Measurements from ENCODE around the gene FRMD1.

The FRMD1 gene

DNA sequence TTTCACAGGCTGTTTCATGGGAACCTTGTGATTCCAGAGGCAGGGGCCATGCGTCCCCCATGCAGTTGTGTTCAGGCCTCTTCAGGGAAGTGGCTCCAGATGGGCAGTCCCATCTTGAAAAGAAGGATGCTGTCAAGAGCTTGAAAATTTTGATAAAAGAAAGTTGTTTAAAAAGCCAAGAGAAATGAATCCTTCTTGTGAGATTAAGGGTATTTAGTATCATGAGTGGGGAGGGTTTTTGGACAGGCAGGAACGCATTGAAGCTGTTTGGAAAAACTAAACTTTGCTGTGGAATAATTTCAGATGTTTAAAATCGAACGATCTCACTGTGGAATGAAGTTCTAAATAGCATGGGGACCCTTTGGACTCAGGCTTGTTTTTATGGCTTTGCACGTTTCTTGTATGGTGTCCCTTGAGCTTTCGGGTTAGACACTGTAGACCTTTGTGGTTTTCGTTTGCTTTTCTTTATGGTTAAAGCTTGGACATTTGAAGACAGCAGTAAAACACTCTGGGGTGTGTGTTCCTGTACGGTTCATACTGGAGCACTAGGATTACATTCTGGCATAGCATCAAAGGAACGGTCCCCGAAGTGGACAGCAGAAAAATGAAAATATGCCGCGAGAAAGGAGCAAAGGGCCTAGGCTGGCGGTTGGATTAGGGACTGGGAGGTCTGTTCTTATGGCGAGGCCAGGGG, 63.4 kb downstream of the FRMD1 start:
- H3K27ac ChIP-seq: no peak overlapping the region
- TF ChIP-seq, protein P1, sequence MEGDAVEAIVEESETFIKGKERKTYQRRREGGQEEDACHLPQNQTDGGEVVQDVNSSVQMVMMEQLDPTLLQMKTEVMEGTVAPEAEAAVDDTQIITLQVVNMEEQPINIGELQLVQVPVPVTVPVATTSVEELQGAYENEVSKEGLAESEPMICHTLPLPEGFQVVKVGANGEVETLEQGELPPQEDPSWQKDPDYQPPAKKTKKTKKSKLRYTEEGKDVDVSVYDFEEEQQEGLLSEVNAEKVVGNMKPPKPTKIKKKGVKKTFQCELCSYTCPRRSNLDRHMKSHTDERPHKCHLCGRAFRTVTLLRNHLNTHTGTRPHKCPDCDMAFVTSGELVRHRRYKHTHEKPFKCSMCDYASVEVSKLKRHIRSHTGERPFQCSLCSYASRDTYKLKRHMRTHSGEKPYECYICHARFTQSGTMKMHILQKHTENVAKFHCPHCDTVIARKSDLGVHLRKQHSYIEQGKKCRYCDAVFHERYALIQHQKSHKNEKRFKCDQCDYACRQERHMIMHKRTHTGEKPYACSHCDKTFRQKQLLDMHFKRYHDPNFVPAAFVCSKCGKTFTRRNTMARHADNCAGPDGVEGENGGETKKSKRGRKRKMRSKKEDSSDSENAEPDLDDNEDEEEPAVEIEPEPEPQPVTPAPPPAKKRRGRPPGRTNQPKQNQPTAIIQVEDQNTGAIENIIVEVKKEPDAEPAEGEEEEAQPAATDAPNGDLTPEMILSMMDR (conservative IDR thresholded peaks at IDR 0.05): no peak

DNA sequence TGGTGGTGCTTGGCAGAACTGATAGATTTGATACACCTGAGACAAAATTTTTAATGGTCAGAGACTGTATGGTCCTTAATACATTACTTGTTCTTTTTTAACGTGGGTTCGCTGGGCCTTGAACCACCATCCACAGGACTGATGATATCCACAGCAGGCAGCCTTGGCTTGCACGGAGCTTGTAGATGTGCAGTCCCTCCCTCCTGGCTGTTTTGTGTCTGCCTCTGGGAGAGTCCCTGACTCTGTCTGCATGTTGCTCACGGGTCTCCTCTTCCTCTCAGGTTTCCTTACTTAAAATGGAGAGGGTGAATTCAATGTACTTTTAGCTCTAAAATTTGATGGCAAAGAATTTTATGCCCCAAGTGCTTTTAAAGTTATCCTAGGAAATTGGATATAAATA, 64.0 kb downstream of the FRMD1 start:
- TF ChIP-seq, protein P1 (conservative IDR thresholded peaks at IDR 0.05): no peak
- H3K27ac ChIP-seq: no peak overlapping the region

DNA sequence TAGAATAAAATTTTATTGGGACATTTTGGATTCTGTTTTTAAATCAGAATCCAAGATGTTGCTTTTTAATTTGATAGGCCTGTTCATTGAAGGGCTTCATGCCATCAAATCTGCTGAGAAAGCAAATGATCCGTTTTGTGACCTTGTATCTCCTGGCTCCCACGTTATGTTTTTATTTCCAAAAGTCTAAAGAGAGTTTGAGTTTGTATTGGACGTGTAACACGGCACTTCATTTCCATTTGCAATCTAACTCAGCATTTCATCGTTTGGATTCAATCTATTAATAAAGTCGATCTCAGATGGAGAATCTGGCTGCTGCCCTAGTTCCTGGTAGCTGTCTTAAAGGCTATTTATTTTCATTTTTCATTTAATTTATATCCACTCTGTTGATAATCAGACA, 64.6 kb downstream of the FRMD1 start:
- TF ChIP-seq, protein P1 (conservative IDR thresholded peaks at IDR 0.05): no peak
- no peak overlapping the region for H3K27ac ChIP-seq

DNA sequence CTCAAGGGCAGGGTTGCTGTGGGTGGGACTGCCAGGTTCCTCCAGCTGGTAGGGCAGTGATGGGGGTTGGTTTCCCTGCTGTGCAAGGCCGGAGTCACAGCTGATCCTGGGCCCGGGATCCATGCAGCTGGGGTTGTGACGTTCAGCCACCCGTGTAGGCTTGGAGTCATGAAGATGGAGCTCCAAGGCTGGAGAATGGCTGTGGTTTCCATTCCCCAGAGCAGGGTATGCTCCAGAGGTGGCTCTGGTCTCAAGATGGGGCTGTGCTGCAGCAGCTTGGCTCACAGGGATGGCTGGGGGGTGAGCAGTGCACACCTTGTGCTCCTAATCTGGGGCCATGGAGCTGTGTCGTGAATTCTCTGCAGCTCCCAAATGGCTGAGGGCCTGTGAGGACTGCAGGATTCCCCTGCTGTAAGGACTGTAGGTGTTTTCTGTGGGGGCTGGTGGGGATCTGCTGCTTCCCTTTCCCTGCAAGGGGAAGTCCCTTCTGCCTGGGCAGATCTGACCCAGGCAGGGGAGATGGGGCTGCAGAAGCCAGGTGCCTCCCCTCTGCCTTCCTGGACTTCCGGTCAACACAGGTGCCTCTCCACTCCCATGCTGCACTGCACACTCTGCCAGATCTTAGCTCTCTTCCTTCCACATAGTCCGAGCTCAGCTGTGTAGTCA, 65.6 kb downstream of the FRMD1 start:
- H3K27ac ChIP-seq: no peak overlapping the region
- TF ChIP-seq, protein P1 (conservative IDR thresholded peaks at IDR 0.05): no peak

DNA sequence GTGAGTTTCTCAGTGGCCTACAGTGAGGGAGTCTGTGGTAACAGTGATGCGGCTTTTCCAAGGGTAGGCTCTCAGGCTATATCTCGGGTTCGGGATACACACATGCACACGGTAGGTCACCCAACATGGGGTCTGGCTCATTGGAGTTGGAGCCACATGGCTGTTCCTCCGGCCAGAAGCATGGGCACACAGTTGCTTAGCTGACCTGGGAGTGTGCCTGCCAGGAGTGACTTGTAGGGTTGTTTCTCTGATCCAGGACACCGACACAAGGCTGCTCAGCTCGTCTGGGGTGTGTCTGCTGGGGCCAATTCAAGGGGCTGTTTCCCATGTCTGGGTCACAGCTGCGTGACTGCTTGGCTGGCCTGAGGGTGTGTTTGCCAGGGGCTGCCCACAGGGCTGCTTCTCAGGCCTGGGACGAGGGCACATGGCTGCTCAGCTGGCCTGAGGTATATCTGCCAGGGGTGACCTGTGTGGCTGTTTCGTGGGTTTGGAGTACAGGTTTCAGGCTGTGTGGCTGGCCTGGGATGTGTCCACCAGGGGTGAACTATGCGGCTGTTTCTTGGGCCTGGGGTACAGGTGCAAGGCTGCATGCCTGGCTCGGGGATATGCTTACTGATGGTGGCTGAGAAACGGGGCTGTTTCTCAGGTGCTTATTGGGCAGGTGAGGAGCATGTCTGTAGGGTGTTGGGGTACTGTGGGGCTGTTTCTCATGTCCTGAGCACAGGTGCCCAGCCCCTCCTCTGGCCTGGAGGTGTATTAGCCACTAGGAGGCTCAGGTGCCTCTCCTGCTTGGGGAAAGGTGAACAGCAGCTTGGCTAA, 66.4 kb downstream of the FRMD1 start:
- TF ChIP-seq, protein P1 (conservative IDR thresholded peaks at IDR 0.05): no peak

DNA sequence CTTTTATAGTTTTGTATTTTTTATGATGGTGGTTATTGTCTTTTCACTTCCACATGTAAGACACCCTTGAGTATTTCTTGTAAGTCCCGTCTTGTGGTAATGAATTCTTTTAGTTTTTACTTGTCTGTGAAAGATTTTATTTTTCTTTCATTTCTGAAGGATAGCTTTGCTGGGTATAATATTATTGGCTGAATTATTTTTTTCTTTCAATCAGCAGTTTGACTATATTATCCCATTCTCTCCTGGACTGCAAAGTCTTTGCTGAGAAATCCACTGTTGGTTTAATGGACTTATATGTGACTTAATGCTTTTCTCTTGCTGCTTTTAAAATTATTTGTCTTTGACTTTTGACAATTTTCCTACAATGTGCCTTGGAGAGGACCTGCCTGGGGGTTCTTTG, 67.7 kb downstream of the FRMD1 start:
- TF ChIP-seq, protein P1 (conservative IDR thresholded peaks at IDR 0.05): no peak
- no peak overlapping the region for H3K27ac ChIP-seq

More for the DNA sequence above, 66.4 kb downstream of the FRMD1 start:
- no peak overlapping the region for H3K27ac ChIP-seq

DNA sequence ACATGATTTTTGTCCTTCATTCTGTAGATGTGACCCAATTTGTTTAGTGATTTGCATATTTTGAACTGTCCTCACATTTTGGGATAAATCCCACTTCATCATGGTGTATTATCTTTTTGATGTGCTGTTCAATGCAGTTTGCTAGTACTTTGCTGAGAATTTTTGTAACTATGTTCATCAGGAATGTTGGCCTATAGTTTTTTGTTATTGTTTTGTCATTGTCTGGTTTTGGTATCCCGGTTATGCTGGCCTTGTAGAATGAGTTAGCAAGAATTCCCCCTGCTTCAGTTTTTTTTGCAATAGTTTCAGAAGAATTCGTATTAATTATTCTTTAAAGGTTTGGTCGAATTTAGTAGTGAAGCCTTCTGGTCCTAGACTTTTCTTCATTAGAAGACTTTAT, 69.7 kb downstream of the FRMD1 start:
- no peak overlapping the region for H3K27ac ChIP-seq
- TF ChIP-seq, protein P1 (conservative IDR thresholded peaks at IDR 0.05): no peak

Measured in VCaP (cell line).